Neuron (in vitro differentiated cells): ENCODE measurements around the gene HOXB3.
"Not testable (repeated sequence)": the region's sequence is repeated elsewhere in the genome, so short reads cannot be mapped to it uniquely, and the experiment has no call there.

ENCODE experiments used
- H2AFZ ChIP-seq: one replicate; pipeline ENCODE4 v1.6.1; 2013; ENCODE audit warnings: low read depth, mild to moderate bottlenecking, inconsistent platforms, low read length, moderate library complexity
- H3K27me3 ChIP-seq: one replicate; pipeline ENCODE4 v1.6.1; 2013; ENCODE audit warnings: low read length; ENCODE audit not compliant: insufficient read depth
- H3K36me3 ChIP-seq: one replicate; pipeline ENCODE4 v1.6.1; 2013; ENCODE audit warnings: low read length; ENCODE audit not compliant: insufficient read depth
- H3K4me1 ChIP-seq: one replicate; pipeline ENCODE4 v1.6.1; 2013; ENCODE audit warnings: low read length; ENCODE audit not compliant: insufficient read depth
- H3K4me3 ChIP-seq: 2 replicates; pipeline ENCODE4 v1.5.1; 2013; ENCODE audit warnings: mild to moderate bottlenecking, low read length, moderate library complexity
- H3K9me3 ChIP-seq: one replicate; pipeline ENCODE4 v1.6.1; 2013; ENCODE audit warnings: low read length

The HOXB3 gene

GRCh38 chr17:48542698-48543106 lies 47.3 kb downstream of the HOXB3 start:
- Histone ChIP-seq H2AFZ (peak overlapping the region; percentile 85), H3K4me3 (peak overlapping the region; percentile 46), H3K27me3 (peaks cover 76% of the 10 kb centered on the region), H3K4me1 (no peaks in the 10 kb centered on the region), H3K9me3 (no peaks in the 10 kb centered on the region), H3K36me3 (no peaks in the 10 kb centered on the region)

DNA sequence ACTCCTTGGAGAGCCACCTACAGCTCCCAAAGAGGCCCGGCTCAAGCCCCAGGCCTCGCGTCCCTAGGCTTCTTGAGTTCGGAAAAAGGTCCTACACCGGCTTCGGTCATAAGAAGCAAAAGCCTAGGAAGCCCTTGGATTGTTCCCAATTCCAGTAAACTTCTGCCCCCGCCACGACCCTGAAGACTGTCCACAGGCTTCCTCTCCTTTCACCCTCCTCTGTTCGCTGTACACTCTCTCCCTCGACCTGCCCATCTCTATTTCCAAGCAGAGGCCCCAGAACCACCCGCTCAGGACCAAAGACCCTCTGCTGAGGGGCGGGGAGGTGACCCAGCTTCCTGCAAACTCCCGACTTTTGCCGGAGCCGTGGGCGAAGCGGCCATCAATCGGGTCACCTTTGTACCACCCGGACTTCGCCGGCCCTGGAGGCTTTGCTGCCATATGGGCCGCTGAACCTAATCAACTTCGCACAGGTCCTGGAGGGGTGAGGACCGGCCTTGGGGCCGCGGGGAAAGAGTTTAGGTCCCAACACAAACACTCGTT lies 47.9 kb downstream of the HOXB3 start:
- peak overlapping the region; percentile 58 for H2AFZ ChIP-seq
- H3K9me3 ChIP-seq: no peaks in the 10 kb centered on the region
- no peaks in the 10 kb centered on the region for H3K36me3 ChIP-seq
- no peaks in the 10 kb centered on the region for H3K4me1 ChIP-seq
- peak overlapping the region; percentile 28 for H3K4me3 ChIP-seq
- peaks cover 73% of the 10 kb centered on the region for H3K27me3 ChIP-seq

GRCh38 chr17:48541577-48542113 lies 48.4 kb downstream of the HOXB3 start:
- Histone ChIP-seq H2AFZ (peak overlapping the region; percentile 58), H3K4me3 (peak overlapping the region; percentile 28), H3K36me3 (no peaks in the 10 kb centered on the region), H3K27me3 (peaks cover 68% of the 10 kb centered on the region), H3K4me1 (no peaks in the 10 kb centered on the region), H3K9me3 (no peaks in the 10 kb centered on the region)

GRCh38 chr17:48541036-48541576 lies 48.9 kb downstream of the HOXB3 start:
- no peaks in the 10 kb centered on the region for H3K36me3 ChIP-seq
- peaks cover 62% of the 10 kb centered on the region for H3K27me3 ChIP-seq
- peak overlapping the region; percentile 58 for H2AFZ ChIP-seq
- no peaks in the 10 kb centered on the region for H3K9me3 ChIP-seq
- H3K4me1 ChIP-seq: no peaks in the 10 kb centered on the region
- peak overlapping the region; percentile 28 for H3K4me3 ChIP-seq

GRCh38 chr17:48540213-48540612 lies 49.8 kb downstream of the HOXB3 start:
- Histone ChIP-seq H3K27me3 (peaks cover 56% of the 10 kb centered on the region), H2AFZ (no peak overlapping the region), H3K4me3 (no peak overlapping the region), H3K9me3 (no peaks in the 10 kb centered on the region), H3K4me1 (no peaks in the 10 kb centered on the region), H3K36me3 (no peaks in the 10 kb centered on the region)

DNA sequence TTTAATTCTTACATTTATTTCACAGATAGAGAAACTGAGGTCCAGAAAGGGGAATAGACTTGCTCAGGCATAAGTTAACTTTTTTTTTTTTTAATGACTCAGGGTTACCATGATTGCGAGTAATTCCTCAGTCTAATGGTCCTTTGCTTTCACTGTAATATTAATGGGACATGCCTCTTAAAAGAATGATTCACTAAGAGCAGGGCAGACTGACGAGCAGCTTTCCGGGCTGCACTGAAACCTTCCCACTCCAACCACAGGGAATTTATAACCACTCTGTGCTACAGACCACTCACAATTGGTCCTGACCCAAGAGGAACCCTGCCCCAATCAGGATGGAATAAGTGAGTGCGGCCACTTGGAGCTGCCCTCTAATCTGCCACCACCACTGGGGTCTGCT lies 50.9 kb downstream of the HOXB3 start:
- Histone ChIP-seq H3K27me3 (peaks cover 54% of the 10 kb centered on the region), H3K9me3 (no peaks in the 10 kb centered on the region), H3K36me3 (no peaks in the 10 kb centered on the region), H3K4me3 (no peak overlapping the region), H3K4me1 (no peaks in the 10 kb centered on the region), H2AFZ (no peak overlapping the region)

- Histone ChIP-seq H3K9me3 (no peaks in the 10 kb centered on the region), H3K36me3 (no peaks in the 10 kb centered on the region), H3K4me1 (no peaks in the 10 kb centered on the region), H2AFZ (no peak overlapping the region), H3K27me3 (peaks cover 46% of the 10 kb centered on the region), H3K4me3 (no peak overlapping the region)
Observed at GRCh38 chr17:48537316-48537715, 52.7 kb downstream of the HOXB3 start.

DNA sequence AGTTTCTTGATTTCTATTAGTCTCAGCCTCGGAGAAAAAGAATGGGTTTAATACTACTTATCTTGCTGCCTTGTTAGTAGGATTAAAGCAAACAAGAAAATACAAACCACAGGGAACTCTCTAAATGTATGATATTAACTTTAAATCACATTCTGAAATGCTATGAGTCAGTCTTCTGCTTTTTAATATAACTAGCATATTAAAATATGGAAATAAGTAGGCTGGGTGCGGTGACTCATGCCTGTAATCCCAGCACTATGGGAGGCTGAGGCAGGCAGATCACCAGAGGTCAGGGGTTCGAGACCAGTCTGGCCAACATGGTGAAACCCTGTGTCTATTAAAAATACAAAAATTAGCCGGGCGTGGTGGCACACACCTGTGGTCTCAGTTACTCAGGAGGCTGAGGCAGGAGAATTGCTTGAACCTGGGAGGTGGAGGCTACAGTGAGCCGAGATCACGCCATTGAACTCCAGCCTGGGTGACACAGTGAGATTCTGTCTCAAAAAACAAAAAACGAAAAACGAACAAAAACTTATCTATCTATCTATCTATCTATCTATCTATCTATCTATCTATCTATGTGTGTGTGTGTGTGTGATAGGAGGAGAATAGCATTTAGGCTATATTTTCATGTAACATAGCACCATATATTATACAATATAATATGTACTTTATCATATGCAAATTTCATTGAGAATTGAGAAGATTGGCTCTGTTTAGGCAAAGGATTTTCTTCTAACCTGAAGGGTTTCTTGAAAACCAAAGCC lies 54.1 kb downstream of the HOXB3 start:
- not testable (repeated sequence) for H3K4me1 ChIP-seq, H3K36me3 ChIP-seq, H2AFZ ChIP-seq, H3K4me3 ChIP-seq, H3K9me3 ChIP-seq
- peaks cover 46% of the 10 kb centered on the region for H3K27me3 ChIP-seq

- H3K27me3 ChIP-seq: peaks cover 60% of the 10 kb centered on the region
Observed at GRCh38 chr17:48532261-48532660, 57.8 kb downstream of the HOXB3 start.

DNA sequence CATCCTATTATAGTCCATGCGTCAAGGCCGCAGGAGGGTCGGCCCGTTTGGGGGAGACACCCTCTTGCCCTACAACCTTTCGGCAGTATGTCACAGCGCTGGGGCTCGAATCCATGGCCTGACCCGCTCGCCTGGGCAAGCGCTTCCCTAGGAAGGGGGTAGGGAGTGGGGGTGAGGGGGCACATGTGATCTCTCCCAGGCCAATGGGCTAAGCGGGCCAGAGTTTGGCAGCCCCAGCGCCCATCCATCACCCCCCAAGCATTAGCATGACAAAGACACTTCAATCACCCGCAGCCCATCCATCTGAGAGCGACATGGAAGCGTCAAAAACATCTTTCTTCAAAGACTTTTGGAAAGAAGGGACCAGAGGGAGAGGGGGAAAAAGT lies 59.2 kb downstream of the HOXB3 start, which contains the start of gene HOXB1:
HOXB1 (minus strand) TSS at position 125 of the 386 bp plus-strand sequence; CDS start at position 18, 107 bp downstream.
- no peaks in the 10 kb centered on the region for H3K4me1 ChIP-seq
- no peak within 1 kb of the TSS for H2AFZ ChIP-seq
- H3K36me3 ChIP-seq: no peaks in the 10 kb centered on the region
- no peaks in the 10 kb centered on the region for H3K9me3 ChIP-seq
- H3K4me3 ChIP-seq: no peak within 1 kb of the TSS
- H3K27me3 ChIP-seq: peaks cover 74% of the 10 kb centered on the region

More at GRCh38 chr17:48532261-48532660, 57.8 kb downstream of the HOXB3 start:
- Histone ChIP-seq H2AFZ (no peak overlapping the region), H3K36me3 (no peaks in the 10 kb centered on the region), H3K4me3 (no peak overlapping the region), H3K9me3 (no peaks in the 10 kb centered on the region), H3K4me1 (no peaks in the 10 kb centered on the region)

DNA sequence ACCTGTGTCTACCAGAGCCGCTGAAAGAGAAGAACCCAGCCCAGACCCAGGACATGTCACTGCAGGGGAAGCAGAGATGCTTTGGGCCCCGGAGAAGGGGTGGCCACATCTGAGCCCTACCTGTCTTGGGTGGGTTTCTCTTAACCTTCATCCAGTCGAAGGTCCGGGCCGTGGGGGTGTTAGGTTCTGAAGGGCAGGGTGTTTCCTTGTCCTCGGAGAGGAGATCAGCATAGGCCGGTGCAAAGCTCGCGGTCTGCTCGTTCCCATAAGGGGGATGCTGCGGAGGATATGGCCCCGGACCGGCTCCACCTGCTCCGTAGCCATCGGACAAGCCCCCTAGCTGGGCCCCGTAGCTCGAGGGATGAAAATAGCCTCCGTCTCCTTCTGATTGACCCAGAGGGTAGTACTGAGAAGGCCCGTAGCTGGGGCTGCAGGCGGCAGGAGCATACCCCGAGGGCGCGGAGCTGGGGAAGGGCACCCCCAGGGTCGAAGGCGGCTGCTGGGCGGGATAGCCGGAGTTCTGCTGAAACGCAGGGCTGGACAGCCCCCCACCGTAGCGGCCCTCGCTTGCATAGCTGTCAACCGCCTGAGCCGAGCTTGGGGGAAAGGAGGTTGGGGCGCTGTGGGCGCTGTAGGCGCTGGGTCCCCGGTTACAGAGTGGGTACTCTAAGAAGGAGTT lies 59.7 kb downstream of the HOXB3 start:
- Histone ChIP-seq H3K27me3 (peaks cover 77% of the 10 kb centered on the region), H3K4me3 (no peak overlapping the region), H2AFZ (no peak overlapping the region), H3K36me3 (no peaks in the 10 kb centered on the region), H3K9me3 (no peaks in the 10 kb centered on the region), H3K4me1 (no peaks in the 10 kb centered on the region)

- no peaks in the 10 kb centered on the region for H3K4me1 ChIP-seq
- H3K36me3 ChIP-seq: no peaks in the 10 kb centered on the region
- peaks cover 81% of the 10 kb centered on the region for H3K27me3 ChIP-seq
- H2AFZ ChIP-seq: no peak overlapping the region
- H3K4me3 ChIP-seq: no peak overlapping the region
- no peaks in the 10 kb centered on the region for H3K9me3 ChIP-seq
Observed at GRCh38 chr17:48529683-48530009, 60.4 kb downstream of the HOXB3 start.
